HG03135 (cell line): ENCODE measurements around the gene FHIT.

ENCODE experiments used
- ATAC-seq: cut with Tn5 transposase; IDR thresholded peaks from one replicate; pipeline ENCODE4 v1.9.1; 2021; ENCODE audit warnings: mild to moderate bottlenecking, moderate library complexity; ENCODE audit not compliant: unreplicated experiment

Gene FHIT

DNA sequence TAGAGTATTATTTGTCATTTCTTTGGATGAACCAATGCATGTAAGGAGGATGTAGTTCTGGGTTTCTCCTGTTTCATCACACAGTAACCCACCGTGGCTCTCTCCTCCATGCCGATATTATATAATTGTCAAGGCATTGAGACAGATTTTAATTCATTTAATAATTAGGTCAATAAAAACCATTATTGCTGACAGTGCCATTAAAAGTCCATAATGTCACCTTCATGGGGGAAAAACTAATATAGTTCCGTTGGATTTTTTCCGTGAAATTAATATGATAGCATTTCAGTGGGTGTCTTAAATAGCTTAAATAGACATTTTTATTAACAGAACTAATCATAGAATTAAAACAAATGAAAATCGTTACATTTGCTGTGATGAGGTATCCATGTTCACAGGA lies 1453.7 kb downstream of the FHIT start:
- no peak for ATAC-seq

DNA sequence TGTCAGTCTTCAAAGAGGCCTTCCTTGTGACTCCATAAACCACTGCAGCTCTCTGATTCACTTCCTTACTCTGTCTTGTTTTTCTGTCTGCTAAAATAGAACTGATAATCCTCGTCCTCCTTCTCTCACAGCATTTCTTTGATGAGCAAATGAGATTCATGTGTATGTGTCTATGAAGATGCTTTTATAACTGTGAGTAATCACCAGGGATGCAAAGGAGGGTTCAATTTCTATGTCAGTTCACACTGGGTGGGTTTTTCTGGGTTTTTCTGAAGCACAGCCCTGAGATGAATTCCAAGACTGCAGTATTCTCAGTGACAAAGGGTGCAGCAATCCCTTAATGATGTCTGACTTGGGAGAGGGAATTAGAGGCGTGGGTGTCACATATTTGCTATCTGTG lies 1454.8 kb downstream of the FHIT start:
- ATAC-seq: no peak

DNA sequence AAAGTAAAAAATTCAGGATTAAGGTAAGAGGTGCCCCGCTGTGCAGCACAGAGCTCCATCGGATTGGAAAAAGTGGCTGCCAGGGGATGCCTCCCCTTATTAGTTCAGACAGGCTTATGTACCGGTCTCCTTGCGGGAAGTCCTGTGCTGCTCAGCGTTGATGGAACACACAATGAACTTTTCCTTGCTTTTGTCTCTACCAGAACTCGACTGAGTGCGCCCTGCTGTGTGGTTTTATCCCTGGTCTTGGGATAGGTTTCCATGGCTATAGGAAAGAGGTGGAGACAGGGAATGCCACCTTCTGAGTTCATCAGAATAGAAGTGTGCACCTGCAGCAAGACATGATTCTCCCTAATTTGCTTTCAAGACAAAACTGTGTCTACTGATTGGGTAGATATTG lies 1455.5 kb downstream of the FHIT start:
- ATAC-seq: no peak

DNA sequence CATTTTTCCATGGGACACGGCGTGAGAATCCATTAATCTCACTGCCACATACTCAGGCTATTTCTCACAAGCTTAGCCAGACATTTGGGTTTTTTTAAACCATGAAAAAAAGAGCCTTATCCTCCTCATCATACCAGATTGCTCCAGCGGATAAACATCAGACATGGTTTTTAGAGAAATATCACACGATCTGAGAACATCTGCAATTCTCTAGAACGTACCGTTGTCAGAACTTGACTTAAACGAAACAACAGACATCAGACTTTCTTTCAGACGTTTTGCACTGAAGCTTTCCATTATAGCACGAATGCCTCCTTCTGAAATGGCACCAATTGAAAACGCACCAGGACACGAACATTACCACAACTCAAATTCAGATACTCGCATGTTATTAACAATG lies 1457.3 kb downstream of the FHIT start:
- no peak for ATAC-seq

DNA sequence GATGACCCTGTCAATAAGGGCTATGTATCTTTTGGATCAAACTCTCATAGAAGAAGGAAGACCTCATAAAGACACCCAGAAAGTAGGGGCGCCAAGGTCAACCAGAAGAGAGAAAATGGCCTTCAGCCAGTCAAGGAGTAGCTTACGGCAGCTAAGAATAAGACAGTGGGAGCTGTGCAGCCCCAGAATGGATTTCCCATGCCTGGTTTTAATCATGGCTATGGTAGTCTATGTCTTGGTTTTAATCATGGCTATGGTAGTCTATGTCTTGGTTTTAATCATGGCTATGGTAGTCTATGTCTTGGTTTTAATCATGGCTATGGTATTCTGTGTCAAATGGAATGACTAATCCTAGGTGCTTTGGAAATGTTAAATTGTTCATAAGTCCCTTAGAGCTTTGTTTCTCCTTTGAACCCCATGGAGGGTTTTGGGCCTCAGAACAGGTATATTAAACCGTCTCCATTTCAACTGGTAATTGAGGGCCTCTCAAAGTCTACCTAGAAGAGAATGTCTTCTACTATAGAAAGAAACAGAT lies 1459.4 kb downstream of the FHIT start:
- ATAC-seq: no peak

DNA sequence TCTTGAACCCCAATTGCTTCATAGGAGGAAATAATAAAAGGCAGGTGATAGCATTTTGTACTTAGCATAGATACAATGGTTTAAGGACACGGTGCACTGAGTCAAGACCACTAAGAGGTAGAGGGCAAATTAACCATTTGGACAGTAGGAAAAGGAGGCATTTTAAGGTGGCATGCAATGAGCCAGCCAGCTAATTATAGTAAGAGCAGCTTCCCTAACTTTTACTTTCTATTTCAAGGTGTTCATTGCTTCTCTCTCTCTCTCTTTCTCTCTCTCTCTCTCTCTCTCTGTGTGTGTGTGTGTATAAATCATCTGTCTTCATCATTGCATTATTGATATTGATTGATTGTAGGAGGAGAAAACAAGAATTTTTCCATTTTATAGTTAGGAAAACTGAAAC lies 1461.0 kb downstream of the FHIT start:
- ATAC-seq: no peak

DNA sequence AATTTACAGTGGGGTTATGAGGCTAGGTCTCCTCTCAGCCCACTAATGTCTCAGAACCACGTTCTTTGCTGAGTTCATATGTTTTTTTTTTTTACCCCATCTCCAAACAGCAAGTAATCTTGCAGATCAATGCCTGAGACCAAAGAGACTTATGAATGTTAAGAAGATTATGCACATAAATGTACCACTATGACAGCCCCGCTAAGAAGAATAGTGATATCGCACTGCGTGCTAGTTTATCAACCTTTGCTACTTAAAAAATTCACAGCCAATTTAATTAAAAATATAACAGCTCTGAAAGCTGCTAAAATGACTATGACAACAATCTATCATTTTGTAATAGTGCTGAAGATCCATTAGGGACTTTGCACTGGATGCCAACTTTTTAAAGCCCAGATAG lies 1462.5 kb downstream of the FHIT start:
- ATAC-seq: no peak

DNA sequence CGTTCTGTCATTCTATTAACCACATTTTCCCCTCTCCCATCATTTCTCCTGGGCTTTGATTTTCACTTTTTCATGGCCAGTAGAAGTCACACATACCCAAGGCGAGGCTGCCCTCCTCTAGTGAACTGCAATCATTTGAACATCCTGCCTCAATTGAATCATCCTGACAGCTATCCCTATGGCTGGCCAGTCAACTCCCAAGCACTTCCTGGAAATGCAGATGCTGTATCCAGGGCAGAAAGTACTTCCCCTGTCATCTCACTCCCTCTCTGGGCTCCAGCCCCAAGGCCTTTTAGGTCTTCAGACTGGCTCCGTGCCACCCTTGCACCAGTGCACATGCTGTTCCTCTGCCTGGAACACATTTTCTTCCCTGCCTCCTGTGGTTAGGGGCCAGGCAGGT lies 1463.1 kb downstream of the FHIT start:
- ATAC-seq: no peak

DNA sequence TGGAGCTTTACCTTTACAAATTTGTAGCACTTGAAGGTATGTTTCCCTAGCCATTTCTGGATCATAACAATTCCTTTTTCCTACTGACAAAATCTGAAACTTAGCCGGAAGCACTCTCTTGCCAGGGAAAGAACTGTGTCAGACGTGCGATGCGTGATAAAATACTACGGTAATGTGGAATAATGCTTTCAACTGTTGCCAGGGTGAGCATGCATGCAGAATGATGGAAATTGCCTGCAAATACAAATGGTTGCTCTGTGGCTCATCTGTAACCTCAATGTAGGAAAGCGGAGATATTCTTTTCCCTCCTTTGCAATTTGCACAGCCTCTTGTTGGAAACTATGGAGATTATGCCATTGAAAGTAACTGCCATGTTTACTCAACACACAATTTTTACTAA lies 1464.9 kb downstream of the FHIT start:
- ATAC-seq: no peak

DNA sequence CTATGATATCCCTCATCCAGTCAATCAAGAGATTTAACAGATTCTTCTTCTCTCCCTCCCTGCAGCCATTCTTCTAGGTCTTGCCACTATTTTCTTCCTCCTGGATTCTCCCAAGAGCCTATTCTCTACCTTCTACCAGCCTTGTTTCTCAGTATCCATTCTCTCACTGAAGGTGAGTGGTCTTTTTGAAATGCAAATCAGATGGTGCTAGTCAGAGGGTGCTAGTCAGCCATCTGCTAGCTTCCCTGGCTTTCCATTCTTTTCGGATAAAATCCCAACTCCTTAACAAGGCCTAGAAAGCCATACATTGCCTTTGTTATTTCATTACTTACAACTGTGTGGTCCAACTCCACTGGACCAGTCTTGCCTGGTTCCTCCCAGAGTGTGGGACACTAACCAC lies 1467.1 kb downstream of the FHIT start:
- no peak for ATAC-seq

DNA sequence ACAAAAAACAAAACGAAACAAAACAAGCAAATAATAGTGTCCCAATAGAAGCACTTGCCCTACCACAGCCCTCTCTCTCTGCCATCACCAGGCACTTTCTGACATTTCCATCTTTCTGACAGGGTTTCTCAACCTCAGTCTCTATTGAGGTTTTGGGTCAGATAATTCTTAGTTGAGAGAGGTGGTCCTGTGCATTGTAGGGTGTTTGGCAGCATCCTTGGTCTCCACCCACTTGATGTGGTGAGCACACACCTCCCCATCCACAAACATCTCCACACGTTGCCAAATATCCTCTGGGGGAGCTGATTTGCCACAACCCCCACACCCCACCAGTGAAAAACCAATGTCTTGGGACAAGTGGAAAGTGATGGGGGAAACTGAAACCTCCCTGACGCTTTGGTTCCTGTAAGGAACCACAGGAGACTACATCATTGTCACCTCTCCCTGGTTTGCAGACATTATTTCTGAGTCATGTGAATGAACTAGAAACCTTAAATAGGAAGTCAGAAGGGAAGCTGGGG lies 1467.7 kb downstream of the FHIT start:
- no peak for ATAC-seq

DNA sequence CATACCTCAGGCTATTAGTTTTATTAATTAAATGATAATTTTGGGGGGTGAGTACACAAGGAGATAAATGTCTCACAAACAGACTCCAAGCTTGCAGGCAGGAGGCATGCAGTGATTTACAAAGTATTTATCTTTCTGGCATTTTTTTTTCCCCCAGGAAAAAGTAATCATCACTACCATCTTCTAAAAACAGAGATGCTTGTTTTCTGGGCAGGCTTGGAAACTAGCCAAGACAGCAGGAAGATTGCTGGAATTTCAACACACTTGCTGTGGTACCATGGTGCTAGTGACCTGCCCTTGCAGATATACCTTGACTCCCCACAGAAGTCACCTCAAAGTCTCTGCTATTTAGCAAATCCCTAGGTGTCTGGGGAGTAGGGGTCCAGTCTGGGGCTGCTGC lies 1468.6 kb downstream of the FHIT start:
- ATAC-seq: no peak

DNA sequence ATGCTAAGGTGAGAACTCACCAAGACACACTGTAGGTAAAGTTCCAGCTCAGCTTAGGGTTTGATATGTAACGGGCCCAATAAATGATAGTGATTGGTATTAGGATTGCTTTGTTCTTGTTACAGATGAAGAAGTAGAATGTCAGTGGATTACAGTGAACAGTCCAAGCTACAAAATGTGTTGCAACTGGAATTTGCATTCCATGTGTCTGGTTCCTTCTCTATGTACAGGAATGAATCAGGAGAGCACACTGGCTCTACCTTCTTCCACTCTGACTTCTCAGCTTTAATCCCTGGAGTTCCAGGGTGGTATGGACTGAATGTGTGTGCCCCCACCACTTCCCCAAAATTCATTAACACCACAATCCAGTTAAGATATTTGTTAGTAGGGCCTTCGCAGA lies 1471.0 kb downstream of the FHIT start:
- ATAC-seq: no peak

DNA sequence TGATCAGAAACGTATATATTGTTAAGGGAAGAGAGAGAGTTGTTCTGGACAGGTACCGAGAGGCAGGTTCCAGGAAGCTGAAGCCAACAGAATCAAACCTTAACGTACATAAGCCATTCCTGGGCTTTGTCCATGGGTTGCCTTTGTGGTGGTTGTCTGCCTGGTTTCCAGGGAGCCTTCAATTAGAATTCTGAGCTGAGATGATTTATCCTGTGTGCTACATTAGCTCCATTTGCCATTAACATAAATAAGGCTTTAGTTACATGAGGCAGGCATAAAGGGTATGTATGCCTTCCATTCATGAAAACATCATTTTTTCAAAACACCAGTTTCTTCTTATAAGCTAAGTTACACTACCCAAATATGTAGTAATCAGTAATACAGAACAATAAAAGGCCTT lies 1472.0 kb downstream of the FHIT start:
- ATAC-seq: no peak

DNA sequence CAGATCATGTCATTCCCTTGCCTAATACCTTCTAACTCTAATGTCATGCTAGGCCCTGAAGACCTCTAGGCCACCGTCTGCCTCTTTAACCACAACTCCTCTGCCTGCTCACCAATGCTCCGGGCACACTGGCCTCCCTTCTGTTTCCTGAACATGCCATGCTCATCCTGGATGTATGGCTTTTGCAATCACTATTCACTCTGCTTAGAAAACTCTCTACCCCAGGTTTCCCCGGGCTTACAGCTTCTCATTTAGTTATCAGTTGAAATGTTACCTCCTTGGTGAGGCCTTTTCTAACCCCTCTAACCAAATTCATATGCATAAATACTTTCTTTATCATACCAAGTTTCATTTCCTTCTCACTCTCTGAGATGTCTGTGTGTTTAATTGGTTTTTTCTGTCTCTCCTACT lies 1473.6 kb downstream of the FHIT start:
- no peak for ATAC-seq

DNA sequence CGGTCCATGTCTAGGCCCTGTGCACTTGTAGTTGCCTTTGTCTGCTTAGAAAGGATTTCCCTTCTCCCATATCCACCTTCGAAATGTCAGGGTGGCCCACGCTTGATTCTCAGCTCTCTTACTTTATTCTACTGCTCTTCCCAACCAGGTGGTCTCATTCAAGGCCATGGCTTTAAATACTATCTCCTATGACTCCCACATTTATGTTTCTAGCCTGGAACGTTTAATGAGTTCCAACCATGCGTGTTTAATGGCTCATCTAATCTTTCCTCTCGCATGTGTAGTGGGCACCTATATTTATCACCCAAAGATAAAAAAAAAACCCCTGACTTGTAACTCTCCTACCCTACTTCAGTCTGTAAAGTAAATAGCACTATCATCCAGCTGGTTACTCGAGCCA lies 1474.2 kb downstream of the FHIT start:
- no peak for ATAC-seq

DNA sequence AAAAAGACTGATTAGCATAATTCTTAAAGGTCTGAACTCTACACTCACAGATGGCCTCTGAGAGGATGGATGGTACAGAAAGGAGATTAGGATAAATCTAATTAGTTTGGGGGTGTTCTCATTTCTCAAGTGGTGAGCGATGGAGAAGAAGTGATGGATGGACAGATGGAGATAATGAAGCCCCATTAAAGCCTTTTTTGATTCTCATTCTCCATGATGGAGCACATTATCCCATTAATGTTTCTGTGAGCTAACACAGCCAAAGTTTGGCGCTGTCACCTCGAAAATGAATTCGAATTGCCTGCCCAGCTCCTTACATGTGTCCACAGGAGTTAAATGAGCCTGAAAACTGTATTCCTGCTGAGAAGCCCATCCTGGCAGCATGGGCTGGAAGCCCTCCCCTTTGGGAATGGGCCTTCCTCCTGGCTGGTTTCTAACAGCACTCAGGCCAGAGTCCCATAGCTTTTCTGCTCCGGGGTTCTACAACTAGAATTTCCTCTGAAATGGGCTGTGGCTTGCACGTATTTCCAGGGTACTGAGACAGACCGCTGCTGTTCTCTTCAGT lies 1475.4 kb downstream of the FHIT start:
- no peak for ATAC-seq

DNA sequence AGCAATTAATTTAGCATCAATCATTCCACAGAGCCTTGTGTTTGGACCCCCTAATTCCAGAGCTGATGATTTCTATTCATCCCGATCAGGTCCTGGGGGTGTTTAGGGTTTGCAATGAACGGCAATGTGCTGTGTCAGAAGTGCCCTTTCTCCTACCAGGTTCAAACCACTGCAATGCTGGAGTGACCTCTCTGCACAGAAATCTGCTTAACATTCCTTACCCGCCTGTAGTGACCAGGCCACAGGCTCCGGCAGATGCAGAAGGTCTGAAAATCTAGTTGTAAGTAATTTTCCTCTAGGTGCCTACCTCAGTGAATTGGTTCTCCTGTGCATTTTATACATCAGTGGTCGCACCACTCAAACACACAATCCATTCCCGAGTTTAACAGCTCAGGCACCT lies 1476.1 kb downstream of the FHIT start:
- no peak for ATAC-seq

DNA sequence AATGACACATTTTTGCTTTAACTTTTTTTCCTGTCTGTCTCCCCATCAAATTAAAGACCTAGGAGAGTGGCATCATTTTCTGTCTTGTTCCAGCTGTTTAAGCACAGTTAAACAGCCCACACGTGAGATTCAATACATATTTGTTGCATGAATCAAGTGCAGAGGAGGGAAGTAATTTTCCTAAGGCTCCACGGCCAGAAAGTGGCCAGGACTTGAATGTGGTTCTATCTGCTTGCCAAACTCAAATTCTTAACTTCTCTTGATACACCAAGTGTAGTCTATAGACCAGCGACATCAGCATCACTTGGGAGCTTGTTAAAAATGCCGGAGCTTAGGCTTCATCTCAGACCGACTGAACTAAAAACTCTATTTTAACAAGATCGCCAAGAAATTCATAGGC lies 1476.6 kb downstream of the FHIT start:
- no peak for ATAC-seq

DNA sequence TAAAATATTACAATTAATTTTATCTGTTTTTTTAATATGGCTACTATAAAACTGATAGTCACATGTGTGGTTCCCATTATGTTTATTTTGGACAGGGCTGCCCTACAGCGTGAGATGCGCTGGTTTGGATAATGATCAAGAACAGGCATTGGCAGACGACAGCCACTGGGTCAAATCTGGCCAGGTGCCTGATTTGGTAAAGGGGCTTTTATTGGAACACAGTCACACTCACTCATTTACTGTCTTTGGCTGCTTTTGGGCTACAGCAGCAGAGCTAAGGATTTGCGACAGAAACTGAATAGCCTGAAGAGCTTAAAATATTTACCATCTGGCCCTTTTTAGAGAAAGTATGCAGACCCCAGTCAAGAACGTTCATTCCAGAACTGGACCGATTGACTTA lies 1477.3 kb downstream of the FHIT start:
- ATAC-seq: no peak

DNA sequence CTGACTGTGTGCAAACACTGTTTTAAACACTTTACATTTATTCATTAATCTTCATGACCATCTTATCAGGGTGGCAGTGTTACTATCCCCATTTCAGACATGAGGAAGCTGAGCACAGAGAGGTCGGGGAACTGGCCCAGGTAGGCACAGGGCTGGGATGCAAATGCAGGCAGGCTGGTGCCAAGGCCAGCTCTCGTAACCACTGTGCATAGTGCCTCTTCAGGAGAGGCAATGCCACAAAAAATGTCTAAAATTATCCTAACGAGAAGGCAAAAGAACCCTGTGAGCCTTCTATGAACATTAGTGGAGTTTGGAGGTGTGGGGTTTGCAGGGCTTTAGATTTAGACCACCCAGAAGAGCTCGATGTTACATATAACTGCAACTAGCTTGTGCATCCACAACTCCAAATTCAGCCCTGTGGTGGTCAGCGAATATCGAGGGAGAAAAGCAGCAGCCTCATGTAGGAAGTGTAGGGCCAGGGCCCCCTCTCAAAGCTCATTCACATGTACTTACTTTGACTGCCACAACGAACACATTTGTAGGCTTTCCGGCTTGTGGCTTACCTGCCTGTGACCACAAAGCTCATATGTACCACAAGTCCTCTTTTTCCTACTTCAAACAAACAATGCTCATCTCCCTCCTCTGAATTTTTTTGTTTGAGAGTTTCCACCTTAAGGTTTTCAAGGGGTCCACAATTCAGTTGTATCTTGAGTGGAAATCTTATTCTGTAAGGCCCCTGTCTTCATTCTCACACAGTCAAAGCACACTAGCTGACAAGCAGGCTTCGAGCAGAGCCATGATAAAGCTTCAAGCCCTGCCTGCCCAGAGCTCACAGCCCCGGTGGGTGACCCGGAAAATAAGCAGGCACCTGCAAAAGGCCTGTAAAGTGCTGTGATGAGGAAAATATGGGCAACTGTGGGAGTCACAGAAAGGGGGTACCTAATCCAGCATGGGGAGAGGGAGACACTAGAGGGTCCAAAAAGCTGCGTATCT lies 1478.5 kb downstream of the FHIT start:
- no peak for ATAC-seq

DNA sequence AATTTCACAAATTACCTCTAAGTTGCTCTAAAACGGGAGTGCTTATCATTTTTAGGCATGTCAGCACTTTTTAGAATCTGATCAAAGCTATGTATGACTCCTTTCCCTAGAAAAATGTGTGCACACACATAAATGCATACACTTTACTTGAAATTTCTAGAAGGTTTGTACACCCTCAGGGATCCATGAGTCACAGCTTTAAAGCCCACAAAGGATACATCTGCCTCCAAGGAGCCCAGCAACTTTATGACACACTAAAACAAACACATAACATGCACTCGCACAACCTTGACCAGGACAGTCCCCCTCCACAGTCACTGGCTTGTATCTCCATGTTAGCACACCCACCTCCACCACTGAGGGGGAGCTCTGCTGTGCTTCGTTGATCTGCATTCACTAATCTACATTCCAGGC lies 1479.5 kb downstream of the FHIT start:
- ATAC-seq: no peak
